ENCODE measurements around the gene ATP5F1E. TPM values are rescaled to one million over a fixed set of nuclear protein-coding genes. Genes with fewer than 3 reads are reported as not detected.

The ATP5F1E gene
- total and polyA plus RNA-seq, 10 of the 15 experiments (the other 5 are each of a cell fraction or from before 2014, with no cell fraction given): 49.0 to 407 (median 117) TPM

GRCh38 chr20:59001449-59002171 lies 30.5 kb downstream of the ATP5F1E start:
- ChIA-PET RAD21 (ENCODE audit: unreplicated experiment) (no interaction called here), SMC1A (ENCODE audit: uncharacterized antibody, unreplicated experiment) (no interaction called here), CTCF (no interaction called here), POLR2A (interaction anchor here (0.7 kb wide), 1 partner anchor 28 kb away, joined by 8 read pairs; no protein-coding TSS in a partner anchor)
- TF ChIP-seq SIX5 (IDR thresholded peaks at IDR 0.05; ENCODE audit: low read depth, low read length, severe bottlenecking) (no peak), MXI1 (IDR thresholded peaks at IDR 0.05; ENCODE audit: low read depth, low read length) (no peak), TCF12 (IDR thresholded peaks at IDR 0.05; ENCODE audit: low read depth, low read length) (no peak), NR2F1 (conservative IDR thresholded peaks at IDR 0.05) (no peak), EZH2 (IDR thresholded peaks at IDR 0.05; ENCODE audit: borderline replicate concordance, control insufficient read depth, low read depth, low read length) (no peak), PKNOX1 (IDR thresholded peaks at IDR 0.05) (no peak), ZNF384 (IDR thresholded peaks at IDR 0.05; ENCODE audit: borderline replicate concordance, low read depth, low read length) (no peak), PBX3 (IDR thresholded peaks at IDR 0.05; ENCODE audit: insufficient replicate concordance, low read depth, low read length) (no peak), ESRRA (IDR thresholded peaks at IDR 0.05; ENCODE audit: low read length) (no peak), SUZ12 (IDR thresholded peaks at IDR 0.05; ENCODE audit: unreplicated experiment) (no peak), IKZF1 (conservative IDR thresholded peaks at IDR 0.05) (no peak), POLR2A (IDR thresholded peaks at IDR 0.05; ENCODE audit: low read depth, low read length) (peak; percentile 54), POLR2AphosphoS5 (IDR thresholded peaks at IDR 0.05; ENCODE audit: low read length) (0 out of 2 replicates have a peak, but pooled peaks have one; percentile 12), SMARCA5 (IDR thresholded peaks at IDR 0.05) (no peak), HDGF (IDR thresholded peaks at IDR 0.05) (no peak), MTA3 (IDR thresholded peaks at IDR 0.05; ENCODE audit: borderline replicate concordance, low read length) (no peak)
- TF ChIP-seq, protein P1, sequence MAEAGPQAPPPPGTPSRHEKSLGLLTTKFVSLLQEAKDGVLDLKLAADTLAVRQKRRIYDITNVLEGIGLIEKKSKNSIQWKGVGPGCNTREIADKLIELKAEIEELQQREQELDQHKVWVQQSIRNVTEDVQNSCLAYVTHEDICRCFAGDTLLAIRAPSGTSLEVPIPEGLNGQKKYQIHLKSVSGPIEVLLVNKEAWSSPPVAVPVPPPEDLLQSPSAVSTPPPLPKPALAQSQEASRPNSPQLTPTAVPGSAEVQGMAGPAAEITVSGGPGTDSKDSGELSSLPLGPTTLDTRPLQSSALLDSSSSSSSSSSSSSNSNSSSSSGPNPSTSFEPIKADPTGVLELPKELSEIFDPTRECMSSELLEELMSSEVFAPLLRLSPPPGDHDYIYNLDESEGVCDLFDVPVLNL (IDR thresholded peaks at IDR 0.05; ENCODE audit: low read depth, low read length): no peak
- TF ChIP-seq, protein P2, sequence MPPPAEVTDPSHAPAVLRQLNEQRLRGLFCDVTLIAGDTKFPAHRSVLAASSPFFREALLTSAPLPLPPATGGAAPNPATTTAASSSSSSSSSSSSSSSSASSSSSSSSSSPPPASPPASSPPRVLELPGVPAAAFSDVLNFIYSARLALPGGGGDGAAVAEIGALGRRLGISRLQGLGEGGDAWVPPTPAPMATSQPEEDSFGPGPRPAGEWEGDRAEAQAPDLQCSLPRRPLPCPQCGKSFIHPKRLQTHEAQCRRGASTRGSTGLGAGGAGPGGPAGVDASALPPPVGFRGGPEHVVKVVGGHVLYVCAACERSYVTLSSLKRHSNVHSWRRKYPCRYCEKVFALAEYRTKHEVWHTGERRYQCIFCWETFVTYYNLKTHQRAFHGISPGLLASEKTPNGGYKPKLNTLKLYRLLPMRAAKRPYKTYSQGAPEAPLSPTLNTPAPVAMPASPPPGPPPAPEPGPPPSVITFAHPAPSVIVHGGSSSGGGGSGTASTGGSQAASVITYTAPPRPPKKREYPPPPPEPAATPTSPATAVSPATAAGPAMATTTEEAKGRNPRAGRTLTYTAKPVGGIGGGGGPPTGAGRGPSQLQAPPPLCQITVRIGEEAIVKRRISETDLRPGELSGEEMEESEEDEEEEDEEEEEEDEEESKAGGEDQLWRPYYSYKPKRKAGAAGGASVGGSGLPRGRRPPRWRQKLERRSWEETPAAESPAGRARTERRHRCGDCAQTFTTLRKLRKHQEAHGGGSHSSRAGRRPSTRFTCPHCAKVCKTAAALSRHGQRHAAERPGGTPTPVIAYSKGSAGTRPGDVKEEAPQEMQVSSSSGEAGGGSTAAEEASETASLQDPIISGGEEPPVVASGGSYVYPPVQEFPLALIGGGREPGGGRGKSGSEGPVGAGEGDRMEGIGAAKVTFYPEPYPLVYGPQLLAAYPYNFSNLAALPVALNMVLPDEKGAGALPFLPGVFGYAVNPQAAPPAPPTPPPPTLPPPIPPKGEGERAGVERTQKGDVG (CRISPR knock-in tag; IDR thresholded peaks at IDR 0.05): no peak
- H3K36me3 ChIP-seq (ENCODE audit: control insufficient read depth in 2 of 2, insufficient read depth in 2 of 2, low read length in 1 of 2): peaks cover 26 to 39% of the 10 kb centered on the region in 2 experiments
- intact Hi-C loops (cut with micrococcal nuclease; ENCODE audit: unreplicated experiment) (no loop called here), in situ Hi-C loops (cut with MboI) (loop anchor here (10.0 kb wide), 2 partner anchors 547 to 1607 kb away; partner anchors contain the start of gene RBM38)
- H2AFZ ChIP-seq (ENCODE audit: control insufficient read depth, low read depth, low read length): no peak overlapping the region
- H3K4me2 ChIP-seq (ENCODE audit: control insufficient read depth, insufficient read depth): no peak overlapping the region
- H4K20me1 ChIP-seq (ENCODE audit: control insufficient read depth, insufficient read depth): peaks cover 5% of the 10 kb centered on the region; the same call in 1 of the 2 replicates
- ATAC-seq: no peak
- no peak overlapping the region for H3K4me3 ChIP-seq
- H3K4me1 ChIP-seq (ENCODE audit: control insufficient read depth, insufficient read depth, low read length): peaks cover 20% of the 10 kb centered on the region
- H3K27me3 ChIP-seq (replicated peaks in 1 of 2; ENCODE audit: control insufficient read depth in 2 of 2, insufficient read depth in 2 of 2, low read length in 1 of 2): no peaks in the 10 kb centered on the region
- no peak overlapping the region for H3K9ac ChIP-seq (ENCODE audit: control insufficient read depth, insufficient read depth, low read length)
- H3K9me3 ChIP-seq (replicated peaks; ENCODE audit: control insufficient read depth, insufficient read depth, low read length): no peaks in the 10 kb centered on the region
- no peak overlapping the region for H3K27ac ChIP-seq (ENCODE audit: control insufficient read depth, insufficient read depth)
- no peak for FAIRE-seq
- H3K79me2 ChIP-seq (ENCODE audit: control insufficient read depth, insufficient read depth, low read length): peaks cover 48% of the 10 kb centered on the region
- WGBS (ENCODE audit: insufficient coverage, insufficient replicate concordance, low lambda C conversion rate, missing lambda C conversion rate): 95% methylated on average over 26 of the region's 27 CpGs
- BruUV-seq (replicated peaks): no TSS peak
- no peak for DNase-seq (ENCODE audit: low read depth, low spot score)

All from GM12878 (cell line).